ENCODE results near the gene CCDC87.

- TF ChIP-seq CTCF (IDR thresholded peaks at IDR 0.05) (no peak), POLR2AphosphoS5 (IDR thresholded peaks at IDR 0.05; ENCODE audit: low read depth, low read length) (no peak), SIN3A (IDR thresholded peaks at IDR 0.05; ENCODE audit: borderline replicate concordance, insufficient read depth, low read depth, low read length) (no peak), REST (IDR thresholded peaks at IDR 0.05; ENCODE audit: insufficient read depth in 1 of 2, low read depth in 2 of 2, low read length in 1 of 2) (no peak)
Measured at GRCh38 chr11:66549696-66550095, 43.2 kb downstream of the CCDC87 start.

Measured in Panc1 (cell line).